ENCODE measurements around the gene SLC6A1.

SLC6A1 gene

DNA sequence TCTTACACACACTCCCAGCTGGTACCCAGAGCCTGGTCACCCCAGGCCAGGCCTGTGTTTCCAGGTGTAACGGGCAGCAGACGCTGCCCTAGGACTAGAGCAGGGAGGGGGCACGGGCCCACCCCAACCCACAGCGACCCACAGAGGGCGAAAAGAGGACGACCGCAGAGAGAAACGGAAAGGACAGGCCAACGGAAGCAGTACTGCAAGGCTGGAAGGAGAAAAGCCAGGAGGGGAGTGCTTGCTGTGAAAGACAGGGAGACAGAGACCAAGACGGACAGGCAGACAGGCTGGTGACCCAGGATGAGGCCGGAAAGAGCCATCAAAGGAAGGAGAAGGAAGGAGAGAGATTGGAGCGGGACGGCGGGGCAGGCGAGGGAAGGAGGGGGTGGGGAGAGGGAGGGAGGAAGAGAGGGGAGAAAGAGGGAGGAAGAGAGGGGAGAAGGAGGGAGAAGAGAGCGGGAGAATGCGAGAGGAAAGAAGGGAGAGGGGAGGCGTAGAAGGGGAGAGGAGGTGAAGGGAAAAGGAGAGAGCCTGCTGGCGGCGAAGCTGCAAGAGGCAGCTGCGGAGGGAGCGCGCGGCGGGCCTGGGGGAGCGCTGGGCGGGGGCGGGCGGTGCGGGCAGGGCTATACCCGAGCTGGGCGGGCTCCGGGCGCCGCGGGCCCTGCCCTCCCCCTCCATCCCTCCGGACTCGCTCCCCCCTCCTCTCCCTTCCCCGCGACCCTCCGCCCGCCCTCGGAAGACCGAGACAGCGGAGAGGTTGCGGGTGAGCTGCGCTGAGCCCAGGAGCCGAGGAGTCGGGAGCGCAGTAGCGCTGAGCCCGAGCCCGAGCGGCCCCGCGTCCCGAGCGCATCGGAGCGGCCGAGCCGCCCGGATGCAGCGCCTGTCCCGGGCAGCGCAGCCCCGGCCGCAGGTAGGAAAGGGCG is at the start of gene SLC6A1:
TSS of gene SLC6A1 (plus strand) at position 732 of the 926 bp plus-strand sequence. CDS start 24,464 bp downstream, outside the sequence.
- DNase-seq (ENCODE audit: low read depth), result no peak

DNA sequence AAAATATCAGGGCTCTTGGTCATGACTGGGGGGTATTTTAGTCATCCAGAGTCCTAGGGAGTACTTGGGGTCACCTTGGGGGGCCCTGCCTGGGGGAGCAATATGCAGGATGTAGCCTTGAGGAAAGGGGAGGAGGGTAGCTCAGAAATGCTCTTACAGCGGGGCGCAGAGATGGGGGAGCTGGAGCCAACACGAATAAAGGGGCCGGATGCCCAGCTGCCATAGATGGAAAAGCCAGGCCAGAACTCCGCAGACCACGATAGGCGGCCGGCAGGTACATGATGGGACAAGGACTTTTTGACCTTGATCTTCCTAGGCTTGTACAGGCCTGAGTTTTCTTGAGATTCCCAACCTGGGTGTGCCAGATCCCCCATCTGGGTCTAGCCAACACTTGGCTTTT is 47.7 kb upstream of the SLC6A1 start:
- no peak for DNase-seq (ENCODE audit: low read depth)

DNA sequence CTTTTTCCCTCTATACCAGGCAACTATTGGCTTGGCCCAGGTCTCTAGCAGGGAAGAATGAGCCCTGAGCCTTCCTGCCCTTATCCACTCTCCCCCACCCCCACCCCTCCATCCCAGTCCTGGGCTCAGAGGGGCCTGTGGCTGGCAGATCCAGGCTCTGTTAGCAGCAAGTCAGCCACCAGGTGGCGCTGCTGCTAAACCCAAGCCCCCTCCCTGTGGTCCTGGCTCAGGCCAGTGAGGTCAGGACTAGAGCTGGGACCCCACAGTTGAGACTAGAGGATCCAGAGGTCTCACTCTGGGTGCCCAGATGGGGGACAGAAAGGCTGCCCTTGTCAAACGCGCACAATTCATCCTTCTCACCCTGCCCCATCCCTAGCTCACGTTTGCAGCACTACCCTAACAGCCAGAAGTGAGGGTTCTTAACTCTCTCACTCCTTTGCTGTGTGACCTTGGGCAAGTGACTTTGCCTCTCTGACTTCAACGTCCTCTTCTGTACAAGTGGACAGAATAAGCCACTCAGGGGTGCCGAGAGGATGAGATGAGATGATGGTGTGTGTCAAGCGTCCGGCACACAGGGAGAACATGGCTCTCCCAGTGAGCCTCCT is 46.8 kb upstream of the SLC6A1 start:
- peak; percentile 12 for DNase-seq (ENCODE audit: low read depth)

DNA sequence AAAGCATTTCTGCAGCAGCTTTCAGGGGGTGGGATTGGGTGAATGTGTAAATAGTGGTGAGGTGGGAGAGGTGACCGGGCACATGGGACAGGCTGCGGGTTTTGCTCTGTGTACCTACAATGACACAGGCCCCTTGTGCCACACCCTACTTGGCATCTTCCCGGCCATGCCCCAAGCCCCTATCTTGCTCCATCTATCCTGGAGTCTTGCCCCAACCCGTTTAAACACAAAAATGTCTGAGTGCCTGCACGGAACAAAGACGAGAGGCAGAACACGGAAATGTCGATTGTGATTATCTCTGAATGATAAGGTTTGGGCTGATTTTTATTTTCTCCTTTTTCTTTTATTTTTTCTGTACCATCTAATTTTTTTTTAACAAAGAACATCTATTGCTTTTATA is 46.0 kb upstream of the SLC6A1 start:
- DNase-seq (ENCODE audit: low read depth), result no peak

DNA sequence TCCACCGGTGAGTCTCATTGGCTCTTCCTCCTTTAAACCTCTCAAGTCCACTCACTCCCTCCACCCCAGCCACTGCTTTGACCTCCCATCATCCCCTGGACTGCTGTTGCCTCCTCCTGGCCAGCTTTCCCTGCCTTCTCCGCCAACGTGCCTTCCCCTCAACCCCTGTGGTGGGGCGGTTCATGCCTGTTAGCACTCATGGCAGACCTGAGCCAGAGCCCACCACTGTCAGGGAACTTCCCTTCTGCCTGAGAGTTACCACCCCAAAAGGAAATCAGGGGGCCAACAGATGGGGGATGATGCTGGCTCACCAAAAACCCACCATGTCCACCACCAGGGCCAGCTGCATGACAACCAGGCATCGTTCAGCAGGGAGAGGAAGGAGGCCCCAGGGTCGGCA is 44.2 kb upstream of the SLC6A1 start:
- no peak for DNase-seq (ENCODE audit: low read depth)

DNA sequence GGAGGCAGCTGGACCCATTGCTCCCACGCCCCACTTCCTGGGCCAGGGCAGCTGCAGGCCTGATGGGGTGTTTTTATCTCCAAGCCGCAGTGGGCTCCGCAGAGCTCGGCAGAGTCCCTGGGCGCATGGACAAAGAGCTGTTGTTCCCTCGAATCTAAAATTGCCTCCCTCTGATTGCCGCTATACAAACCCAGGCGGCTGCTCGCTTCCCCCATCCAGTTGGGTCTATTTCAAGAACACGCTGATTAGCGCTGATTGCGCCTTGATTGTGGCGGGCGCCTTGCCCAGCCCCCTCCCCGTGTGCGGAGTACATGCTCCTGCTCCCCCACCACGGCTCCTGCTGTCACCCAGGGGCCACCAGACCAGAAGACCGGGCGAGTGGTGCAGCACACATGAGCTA is 43.4 kb upstream of the SLC6A1 start:
- no peak for DNase-seq (ENCODE audit: low read depth)

DNA sequence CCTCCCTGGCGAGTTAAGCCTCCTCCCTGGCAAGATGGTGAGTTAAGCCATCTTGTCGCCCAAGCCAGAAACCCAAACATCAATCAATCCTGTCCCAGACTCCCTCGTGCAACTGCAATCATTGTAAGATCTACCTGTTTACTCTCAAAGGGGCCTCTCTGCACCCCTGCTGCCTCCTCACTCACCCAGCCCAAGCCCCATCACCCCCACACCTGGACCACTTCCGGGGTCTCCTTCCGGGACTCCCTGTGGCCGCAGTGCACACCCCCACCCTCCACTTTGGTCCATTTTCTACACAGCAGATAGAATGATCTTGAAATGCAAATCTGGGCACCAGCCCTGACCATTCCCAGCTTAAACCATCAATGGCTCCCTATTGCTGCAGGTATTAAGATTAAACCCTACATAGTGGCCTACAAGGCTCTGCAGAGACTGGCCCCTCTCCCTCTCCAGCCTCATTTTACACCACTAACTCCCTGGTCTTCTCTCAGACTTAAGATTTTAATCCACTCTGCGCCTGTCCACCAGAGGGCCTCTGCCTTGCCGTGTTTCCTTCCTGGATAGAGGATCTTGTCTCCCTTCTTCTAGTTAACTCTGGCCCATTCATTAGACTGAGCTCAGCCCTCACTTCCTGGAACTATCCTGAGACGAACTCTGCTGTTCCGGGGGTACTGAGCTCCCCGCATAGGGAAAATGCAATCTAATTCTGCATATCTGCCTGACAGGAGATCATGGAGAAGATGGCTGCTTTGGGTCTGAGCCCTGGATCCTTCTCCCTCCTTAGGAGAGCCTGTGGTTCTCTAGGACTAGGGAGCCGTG is 41.9 kb upstream of the SLC6A1 start:
- DNase-seq (ENCODE audit: low read depth), result no peak

DNA sequence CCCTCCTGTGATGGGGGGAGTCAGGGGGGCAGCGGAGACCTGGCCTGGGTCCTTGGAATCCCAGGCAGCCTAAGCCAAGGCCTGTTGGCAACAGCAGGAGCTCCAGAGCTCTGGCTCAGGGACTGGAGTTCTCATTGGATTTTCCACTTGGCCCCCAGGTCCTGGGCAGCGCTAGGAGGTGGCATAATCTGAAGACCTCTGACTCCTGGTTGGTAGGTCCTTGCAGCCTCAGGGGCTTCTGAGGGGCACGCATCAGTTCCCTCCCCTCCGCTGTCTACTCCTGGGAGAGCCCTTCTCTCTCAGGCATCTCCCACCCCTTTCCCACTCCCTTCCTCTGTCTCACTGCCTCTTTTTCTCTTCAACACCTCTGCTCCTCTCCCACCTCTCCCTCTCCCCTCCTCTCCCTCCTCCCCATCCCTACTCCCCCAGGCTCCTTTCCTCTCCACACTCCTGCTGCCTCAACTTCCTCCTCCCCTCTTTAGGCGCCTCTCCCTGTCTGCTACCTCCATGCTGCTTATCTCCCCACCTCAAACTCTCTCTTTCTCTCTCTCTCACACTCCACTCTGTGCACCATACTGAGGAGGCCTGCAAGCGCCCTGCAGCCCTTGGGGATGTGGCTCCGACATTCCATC is 41.1 kb upstream of the SLC6A1 start:
- DNase-seq (ENCODE audit: low read depth), result no peak

DNA sequence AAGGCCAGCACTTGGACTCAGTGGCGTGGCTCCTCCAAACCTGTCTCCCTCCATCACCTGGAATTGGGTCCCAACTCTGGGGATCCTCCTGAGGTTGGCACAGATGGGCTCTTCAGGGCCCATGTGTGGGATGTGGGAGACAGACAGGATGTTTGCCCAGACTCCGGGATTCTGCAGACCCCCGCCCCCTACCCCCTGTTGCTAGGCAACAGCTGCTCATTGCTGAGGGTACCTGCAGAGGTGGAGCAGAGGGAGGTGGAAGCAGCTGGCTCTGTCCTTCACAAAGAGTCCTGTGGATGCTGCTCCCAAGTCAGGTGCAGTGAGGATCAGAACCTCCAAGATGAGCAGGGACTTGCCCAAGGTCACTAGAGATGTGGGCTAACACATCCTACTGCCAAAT is 40.0 kb upstream of the SLC6A1 start:
- DNase-seq (ENCODE audit: low read depth), result no peak

DNA sequence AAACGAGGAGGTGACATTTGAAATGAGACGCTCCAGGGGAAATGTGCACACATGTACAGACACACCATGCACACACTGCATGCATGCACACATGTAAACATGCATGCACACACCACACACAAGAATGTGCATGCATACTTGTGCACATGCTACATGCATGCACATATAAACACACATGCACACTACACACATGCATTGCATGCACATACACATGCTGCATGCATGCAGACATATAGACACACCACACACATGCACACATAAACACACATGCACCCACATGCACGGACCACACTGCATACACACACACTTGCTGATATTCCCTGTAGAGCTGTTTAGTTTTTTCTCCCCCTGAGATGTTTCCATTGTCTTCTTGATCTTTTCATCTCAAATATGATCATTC is 37.8 kb upstream of the SLC6A1 start:
- no peak for DNase-seq (ENCODE audit: low read depth)

DNA sequence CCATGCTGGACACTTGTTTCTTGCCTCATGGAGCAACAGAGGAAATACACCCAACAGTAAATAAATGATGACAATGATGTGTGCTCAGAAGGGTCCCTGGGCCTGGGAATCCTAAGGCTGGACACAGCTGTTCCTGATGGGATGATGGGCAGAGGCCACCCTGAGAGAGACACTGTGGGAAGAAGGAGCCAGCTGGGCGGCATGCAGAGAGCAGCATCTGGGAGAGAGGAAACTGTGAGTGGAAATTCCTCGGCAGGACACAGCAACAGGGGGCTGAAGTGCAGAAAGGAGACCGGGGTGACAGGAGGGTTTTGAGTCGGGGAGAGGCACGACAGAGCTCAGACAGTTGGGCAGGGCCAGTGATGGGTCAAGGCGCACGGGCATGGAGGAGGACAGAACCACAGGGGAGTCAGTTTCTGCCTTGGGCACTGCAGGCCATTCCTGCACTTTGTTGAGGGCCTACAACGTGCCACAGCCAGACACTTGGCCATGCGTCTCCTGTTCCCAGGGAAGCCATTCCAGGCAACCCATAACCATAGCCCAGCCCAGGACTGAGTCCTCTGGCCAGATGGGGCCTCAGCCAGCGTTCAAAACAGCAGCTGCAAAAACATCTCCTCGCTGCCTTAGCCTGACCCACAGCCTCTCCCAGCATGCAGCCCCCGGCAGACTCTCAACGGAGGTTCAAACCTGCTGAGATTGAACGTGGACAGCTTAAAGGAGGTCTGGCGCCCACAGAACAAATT is 36.7 kb upstream of the SLC6A1 start:
- DNase-seq (ENCODE audit: low read depth), result no peak

DNA sequence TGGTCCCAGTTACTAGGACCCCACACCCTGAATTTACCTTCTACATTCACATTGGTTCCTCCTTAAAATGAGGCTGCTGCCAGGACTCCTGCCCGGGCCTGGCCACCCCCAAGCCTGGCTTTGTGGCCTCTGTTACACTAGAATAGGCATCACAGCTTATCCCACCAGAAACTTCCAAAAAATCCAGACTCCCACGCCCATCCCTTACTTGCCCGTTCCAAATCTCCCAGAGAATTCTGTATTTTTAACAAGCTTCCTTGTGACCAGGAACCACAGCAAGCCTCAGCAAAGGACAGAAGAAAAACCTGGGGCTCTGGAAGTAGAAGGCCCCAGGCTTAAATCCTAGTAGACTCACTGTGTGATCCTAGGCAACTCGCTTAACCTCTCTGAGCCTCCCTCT is 36.0 kb upstream of the SLC6A1 start:
- DNase-seq (ENCODE audit: low read depth), result no peak

DNA sequence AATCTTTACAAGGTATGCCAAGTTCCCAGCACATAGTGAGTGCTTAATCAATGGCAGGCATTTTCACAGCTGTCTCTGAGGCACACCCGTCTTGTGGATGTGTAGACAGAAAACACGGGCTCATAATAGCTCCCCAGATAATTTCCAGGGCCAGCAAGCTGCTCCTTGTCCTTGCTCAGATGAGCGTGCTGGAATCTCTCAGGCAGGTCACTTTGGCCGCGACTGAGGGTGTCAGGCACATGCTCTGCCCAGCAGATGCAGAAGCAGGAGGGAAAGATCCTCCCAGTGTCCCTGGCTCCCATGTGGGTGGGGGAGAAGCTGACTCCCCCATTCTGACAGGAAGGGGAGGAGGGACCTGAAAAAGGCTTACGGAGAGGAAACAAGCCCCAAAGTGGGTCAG is 35.6 kb upstream of the SLC6A1 start:
- DNase-seq (ENCODE audit: low read depth), result no peak

DNA sequence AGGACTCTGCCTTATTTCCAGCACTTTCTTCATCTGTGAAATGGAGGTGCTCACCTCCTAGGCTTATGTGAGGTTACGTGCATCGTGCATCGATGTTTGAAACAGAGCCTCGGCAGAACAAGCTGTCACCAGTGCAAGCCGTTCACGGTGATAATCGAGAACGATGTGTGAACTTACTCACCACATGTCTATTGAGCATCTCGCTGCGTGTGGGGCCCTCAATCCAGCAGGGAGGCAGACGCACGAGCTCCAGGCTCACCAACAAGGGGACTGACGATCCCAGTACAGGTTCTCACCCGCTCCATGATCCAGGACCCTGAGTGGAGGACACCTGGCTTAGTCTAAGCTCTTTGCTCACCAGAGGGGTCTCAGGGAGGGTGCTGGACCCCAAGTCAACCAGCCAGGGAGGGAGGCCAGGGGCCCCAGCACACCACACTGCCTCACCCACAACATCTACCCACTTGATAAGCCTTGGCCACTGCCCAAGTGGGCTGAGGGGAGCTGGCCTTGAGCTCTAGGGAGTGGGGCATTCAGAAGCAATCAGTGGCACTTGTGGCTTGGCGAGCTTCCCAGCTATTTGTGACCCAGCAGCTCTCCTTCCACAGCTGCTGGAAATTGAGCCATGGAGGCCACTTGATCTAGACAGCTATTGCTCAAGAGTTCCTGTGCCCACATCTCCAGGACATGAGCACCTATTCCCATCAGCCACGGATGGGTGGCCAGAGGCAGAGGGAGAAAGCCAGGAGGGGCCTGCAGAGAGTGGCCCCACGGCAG is 34.4 kb upstream of the SLC6A1 start:
- no peak for DNase-seq (ENCODE audit: low read depth)

DNA sequence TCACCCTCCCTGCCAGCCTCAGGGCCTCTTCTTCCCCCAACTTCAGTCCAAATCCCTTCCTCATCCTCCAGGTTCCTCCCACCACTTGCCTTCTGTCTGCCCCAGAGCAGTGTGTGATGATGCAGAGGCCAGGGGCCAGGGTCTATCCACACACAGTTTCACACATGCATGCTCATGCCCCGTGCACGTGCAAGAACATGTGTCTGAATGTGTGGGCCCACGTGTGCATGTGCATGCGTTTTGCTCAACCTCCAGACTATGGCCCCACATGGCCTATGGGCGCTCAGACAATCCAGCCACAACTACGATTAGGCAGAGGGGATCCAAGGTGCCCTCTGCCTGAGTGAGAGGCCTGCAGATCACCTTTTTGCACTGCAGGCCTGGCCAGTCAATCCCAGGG is 32.3 kb upstream of the SLC6A1 start:
- DNase-seq (ENCODE audit: low read depth), result no peak

DNA sequence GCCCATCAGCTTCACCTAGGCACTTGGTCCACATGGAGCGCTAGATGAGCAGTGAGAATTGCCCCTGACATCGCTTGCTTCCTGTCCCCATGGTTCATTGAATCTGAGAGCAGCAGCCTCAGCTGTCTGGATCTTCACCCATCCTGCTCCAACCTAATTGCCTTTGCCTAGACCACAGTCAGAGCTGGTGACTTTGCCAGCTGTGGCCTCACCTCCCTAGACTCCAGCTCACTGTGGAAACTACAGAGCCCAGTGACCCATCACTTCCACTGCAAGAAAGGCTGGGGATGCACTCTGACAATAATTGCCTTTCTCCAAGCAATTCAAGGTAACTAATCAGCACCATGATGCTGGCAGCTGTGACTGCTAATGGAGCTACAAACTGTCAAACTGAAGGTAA is 30.6 kb upstream of the SLC6A1 start:
- no peak for DNase-seq (ENCODE audit: low read depth)

DNA sequence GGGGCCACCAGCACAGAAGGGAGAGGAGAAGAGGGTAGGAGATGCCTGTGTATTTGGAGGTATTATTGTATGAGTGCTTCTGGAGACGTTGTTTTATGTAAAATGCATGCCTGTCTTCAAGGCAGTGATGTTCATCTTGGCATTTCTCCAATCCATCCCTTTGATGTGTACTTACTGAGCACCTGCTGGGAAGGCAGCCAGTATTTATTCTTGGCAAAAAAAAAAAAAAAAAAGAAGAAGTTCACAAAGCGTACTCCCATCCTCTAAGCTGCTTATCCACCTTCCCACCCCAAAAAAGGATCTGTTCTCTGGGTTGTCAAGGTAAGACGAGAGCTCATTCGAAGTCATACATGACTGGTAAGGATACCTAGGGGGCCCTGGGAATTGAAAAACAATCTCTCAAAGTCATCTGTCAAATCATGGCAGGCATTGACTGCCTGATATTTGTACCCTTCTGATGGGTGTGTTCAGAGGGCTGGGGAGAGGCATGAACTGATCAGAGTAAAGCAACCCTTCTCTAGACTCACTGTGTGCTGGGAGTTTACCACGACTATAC is 30.0 kb upstream of the SLC6A1 start:
- DNase-seq (ENCODE audit: low read depth), result no peak

DNA sequence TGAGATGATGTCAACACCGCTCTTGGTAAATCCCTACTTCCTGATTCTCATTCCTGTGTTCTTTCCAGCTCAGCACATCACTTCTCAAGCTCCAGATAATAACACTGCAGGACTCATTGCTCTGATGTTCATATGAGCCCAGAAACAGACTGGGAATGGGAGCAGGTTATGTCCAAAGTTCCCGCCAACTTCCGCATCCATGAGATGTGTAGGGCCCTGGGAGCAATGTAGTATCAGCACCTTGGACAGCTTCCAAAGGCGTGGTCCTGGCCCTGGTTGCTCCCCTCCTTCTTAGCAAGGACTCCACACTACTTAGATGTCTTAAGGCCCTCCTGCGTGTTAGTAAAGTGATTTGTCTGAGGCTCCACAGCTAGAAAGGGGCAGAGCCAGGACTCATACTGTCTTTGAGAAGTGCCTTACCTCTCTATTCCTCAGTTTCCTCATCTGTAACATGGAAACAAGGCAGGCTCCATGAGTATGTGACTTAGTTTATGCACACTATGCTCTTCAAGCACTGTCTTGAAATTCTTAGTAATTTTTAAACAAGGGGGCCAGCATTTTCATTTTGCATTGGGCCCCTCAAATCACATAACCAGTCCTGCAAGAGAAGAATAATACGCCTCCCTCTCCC is 27.9 kb upstream of the SLC6A1 start:
- DNase-seq (ENCODE audit: low read depth), result no peak

DNA sequence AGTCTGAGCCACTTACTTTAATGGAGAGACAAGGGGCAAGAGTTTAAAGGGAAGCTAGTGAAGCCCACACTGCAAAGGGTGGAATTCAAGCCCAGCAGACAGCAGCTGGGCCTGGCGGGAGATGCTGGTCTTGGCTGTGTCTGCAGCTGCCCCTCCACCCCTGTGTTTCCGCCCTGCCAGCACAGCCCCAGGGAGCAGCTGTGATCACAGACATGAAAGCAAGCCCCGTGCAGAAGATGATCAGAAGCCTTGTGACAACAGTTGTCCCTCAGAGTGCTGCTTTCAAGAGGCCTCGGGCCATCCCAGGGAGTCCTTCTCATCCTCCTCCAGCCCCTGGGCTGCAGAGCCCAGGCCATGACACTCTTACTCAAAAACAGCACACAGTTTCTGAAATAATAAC is 24.1 kb upstream of the SLC6A1 start:
- DNase-seq (ENCODE audit: low read depth), result no peak
